UCSD-AML1 (cell line): ENCODE results near the gene COL7A1.

Experiments used
- DNase-seq: peaks from one replicate; lab custom pipeline; 2025; ENCODE audit not compliant: unreplicated experiment; lab: John Stamatoyannopoulos, UW

The COL7A1 gene

GRCh38 chr3:48619541-48620524 is 24.7 kb upstream of the COL7A1 start:
- DNase-seq, result no peak

GRCh38 chr3:48617559-48617958 is 22.4 kb upstream of the COL7A1 start:
- DNase-seq, result no peak

- DNase-seq, result no peak
Measured at GRCh38 chr3:48614044-48614443, 18.9 kb upstream of the COL7A1 start.

- DNase-seq, result no peak
Measured at GRCh38 chr3:48612309-48612708, 17.2 kb upstream of the COL7A1 start.

- DNase-seq, result peak; percentile 93
Measured at GRCh38 chr3:48609088-48610005, 14.2 kb upstream of the COL7A1 start, which contains the start of gene UQCRC1. TSS of gene UQCRC1 (minus strand) at chr3:48609646. CDS start at chr3:48609620, 26 bp downstream.

GRCh38 chr3:48607519-48607918 is 12.4 kb upstream of the COL7A1 start:
- no peak for DNase-seq

DNA sequence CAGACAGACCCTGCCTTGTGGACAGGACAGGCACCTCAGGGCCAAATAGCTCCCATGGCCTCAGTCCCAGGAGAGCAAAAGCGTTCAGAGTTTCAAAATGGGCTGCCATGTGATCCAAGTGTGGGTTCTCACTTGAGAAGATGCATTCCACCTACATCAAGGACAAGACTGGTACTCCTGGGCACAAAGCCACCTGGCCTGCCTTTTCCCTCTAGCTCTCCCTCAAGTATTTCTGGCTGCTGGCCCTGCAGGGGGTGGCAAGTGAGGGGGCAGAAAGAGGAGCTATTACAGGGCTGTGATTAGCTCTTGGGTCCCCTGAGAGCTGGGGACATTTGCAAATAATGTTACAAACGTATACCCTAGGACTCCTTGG is 6.5 kb upstream of the COL7A1 start:
- DNase-seq, result no peak

DNA sequence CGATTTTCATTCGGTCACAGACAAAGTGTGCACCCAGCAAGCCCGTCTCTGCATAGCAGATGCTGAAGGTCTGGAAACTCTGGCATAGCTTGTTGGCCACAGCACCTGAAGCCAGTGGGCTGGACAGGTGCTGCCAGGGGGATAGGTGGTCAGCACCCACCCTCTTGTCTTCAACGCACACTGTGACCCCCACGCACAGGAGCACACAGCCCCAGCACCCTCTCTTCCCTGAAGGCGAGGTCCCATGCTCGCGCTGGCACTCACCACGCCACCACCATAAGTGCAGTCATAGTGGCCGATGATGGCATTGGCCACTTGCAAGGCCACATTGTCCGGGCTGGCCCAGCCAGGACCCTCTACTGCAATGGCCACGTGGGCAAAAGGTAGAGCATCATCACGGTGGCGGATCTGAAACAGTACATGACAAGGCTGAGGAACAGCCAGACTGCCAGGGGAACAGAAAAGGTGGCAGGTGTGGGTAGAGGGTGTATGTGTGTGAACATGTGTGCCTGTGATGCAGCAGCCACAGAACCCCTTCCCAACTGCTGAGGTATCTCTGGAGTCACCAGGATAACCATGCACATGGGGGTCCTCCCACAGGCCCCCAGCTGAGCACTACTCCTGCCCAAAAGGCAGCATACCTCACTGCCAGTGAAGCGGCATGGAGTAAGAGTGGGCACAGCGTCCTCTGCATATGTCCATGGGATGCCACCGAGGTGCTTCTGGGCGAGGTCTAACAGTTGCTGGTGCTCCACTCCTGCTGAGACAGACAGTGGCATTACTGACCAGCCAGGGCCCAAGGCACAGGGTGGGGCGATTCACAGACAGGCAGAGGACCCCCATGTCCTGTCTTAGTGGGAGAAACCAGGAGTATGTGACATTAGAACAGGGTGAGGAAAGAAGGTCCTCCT is 5.8 kb upstream of the COL7A1 start:
- no peak for DNase-seq

DNA sequence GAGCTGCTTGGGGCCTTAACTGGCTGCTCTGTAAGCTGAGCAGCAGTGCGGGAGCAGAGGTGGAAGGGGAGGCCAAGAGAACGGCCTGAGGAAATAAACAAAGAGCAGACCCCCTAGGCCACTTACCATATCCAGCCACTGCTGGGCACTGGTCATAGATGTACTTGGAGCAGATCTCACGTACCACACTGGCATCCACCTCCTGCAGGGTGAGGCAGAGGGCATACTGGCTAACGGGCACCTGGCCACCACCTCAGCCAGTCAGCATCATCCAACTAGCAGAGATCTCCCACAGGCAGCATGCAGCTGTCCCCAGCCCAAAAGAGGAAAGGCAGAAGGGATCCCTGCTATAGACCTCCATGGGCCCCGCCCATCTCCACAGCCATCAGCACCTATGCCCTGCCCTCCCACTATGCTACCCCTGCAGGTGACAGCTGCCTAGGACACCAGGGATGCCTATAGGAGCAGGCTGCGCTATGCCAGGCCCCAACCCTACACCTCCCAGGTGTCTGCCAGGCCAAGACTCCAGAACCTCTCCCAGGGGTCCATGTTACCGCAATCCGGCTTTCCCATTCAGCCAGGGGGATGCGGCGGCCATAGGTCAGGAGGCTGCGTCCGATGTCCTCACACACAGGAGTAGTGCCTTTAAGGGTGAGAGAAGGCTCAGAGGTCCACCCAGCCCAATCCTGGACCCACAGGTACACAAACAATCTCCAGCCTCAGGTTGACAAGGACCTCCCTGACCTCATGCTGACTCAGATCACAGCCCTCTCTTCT is 4.6 kb upstream of the COL7A1 start:
- DNase-seq, result no peak

GRCh38 chr3:48599077-48599501 is 4.0 kb upstream of the COL7A1 start:
- no peak for DNase-seq

DNA sequence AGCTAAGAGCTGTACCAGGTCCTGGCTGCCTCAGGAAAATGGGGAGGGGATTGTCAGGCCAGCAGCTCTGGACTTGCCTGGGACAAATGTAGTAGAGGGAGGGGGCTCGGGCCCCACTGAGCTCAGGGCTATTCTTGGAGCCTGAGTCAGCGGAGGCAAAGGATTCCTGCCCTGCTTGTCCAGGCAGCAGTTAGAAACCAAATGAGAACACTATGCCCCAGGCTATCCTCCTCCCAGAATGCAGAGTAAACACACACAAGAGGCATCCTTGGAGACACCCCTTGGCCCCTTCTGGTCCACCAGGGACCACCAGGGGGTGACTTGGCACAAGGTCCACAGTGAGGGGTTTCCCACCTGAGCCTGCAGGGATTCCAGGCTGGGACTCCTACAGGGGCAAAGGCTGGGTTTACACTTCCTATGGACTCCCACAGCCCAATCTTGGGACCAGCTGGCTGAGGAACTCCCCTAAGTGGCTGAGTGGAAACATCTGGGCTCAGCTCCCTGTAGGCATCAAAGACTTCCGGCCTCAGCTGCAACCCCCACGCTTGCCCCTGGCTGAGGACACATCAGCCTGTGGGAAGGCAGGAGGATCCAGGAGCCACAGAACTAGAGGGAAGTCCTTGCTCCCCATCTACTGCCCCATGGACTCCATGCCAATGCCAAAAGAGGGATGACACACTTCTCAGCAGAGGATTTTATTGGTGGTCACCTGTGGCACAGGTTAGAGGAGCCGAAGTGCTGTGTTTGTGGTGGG is 3.4 kb upstream of the COL7A1 start:
- DNase-seq, result peak; percentile 22

DNA sequence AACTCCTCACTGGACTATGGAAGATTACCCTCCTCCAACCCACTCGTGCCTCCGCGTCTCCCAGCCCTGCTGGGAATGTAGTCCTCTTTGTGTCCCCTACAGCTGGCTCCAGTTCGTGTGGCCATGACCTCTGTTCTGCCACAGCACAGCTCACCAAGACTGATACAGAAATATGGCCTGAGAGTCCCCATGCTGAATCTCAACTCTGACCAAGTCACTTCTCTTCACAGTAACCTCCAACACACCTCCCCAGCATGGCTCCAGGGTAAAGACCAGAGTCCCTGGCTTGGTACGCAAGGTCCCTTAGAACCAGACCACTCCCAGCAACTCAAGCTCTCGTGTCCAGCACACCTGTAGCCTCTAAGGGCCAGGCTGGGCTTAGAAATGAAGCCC is 2.3 kb upstream of the COL7A1 start:
- DNase-seq, result no peak

DNA sequence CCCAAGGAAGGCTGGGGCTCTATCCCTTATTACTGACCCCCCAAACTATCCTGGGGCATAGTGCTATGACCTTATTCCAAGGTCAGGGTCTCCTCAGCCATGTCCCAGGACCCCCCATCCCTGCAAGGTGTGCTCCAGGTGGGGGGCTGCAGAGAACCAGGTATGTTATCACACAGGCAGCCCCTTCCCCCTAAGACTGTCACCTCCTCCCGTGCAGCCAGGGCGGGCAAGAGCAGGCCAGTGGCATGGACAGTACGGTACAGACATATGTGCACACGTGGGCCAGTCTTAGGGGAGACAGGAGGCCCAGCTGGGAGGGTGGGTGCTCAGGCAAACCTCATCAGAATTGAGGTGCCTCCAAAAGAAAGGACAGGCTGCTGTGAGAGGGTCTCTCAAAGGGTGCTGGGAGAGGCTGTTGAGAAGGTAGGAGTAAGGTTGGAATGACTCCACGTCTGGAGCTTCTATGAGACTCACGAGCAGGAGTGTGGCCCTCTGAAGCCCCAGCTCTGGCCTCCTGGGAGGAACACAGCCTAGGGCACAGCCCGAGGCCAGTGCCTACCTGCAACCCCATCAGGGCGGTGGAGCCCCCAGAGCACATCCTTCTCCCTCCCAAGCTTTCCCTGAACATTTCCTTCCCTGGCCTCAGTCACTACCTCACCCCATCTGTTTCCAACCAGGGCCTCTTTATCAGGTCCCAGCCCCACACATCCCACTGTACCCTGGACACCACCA is 1.7 kb upstream of the COL7A1 start:
- DNase-seq, result no peak

- no peak for DNase-seq
Measured at GRCh38 chr3:48596157-48596556, 1.0 kb upstream of the COL7A1 start.

GRCh38 chr3:48595526-48596121 is 495 bp upstream of the COL7A1 start:
- DNase-seq, result no peak

DNA sequence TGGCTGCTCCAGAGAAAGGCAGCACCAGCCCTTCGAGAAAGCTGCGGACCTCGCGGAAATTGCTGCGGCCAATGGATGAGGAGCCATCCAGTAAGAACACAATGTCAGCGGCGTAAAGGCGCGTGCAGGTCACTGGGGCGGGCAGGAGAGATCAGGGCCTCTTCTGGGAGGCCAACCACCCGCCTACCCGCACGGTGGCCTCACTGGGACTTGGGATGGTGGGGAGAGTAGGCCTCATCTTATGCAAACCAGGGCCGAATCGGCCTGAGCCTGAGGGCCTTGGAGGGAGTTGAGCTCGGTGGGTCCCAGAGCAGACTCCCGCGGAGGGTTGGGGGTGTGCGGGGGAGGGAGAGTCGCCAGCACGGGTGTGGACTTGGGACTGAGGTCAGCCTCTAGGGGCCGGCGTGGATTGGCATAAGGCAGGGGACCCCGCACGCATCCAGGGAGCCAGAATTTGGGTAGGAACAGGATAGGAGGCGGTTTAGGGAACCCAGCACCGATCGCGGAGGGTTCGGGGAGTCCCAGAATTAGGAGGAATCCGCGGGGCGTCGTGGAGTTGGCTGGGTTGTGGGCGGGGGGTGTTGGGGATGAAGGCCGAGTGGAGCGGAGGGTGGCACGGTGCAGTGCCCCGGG is 596 bp downstream of the COL7A1 start:
- no peak for DNase-seq

DNA sequence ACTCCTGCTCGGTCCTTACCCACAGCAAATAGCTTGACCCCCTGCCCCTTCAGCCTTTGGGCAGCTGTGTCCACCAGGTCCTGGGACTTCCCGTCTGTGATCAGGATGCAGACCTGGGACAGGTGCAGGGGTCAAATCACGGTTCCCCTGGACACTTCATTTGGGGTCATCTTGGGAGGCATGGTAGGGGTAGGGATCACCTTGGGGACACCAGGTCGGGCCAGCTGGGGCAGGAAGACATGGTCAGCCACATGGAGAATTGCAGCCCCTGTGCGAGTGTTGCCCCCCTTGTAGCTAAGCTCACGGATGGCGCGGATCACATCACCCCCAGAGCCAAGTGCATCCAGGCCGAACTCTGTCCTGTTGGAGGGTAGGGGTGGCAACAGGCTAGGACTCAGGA is 1.8 kb downstream of the COL7A1 start:
- no peak for DNase-seq
